ENCODE data around the gene UBXN6.
A peak's percentile ranks its signal among the peaks of the same experiment; 100 is the strongest.

Gene UBXN6, protein sequence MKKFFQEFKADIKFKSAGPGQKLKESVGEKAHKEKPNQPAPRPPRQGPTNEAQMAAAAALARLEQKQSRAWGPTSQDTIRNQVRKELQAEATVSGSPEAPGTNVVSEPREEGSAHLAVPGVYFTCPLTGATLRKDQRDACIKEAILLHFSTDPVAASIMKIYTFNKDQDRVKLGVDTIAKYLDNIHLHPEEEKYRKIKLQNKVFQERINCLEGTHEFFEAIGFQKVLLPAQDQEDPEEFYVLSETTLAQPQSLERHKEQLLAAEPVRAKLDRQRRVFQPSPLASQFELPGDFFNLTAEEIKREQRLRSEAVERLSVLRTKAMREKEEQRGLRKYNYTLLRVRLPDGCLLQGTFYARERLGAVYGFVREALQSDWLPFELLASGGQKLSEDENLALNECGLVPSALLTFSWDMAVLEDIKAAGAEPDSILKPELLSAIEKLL

GRCh38 chr19:4457654-4458395, at the start of gene UBXN6:
Gene UBXN6 (minus strand): TSS chr19:4457794. CDS start chr19:4457697, 97 bp downstream.
- DNase-seq = peak; percentile 99

- DNase-seq = no peak
Measured at GRCh38 chr19:4507150-4507452, 49.5 kb upstream of the UBXN6 start.

DNA sequence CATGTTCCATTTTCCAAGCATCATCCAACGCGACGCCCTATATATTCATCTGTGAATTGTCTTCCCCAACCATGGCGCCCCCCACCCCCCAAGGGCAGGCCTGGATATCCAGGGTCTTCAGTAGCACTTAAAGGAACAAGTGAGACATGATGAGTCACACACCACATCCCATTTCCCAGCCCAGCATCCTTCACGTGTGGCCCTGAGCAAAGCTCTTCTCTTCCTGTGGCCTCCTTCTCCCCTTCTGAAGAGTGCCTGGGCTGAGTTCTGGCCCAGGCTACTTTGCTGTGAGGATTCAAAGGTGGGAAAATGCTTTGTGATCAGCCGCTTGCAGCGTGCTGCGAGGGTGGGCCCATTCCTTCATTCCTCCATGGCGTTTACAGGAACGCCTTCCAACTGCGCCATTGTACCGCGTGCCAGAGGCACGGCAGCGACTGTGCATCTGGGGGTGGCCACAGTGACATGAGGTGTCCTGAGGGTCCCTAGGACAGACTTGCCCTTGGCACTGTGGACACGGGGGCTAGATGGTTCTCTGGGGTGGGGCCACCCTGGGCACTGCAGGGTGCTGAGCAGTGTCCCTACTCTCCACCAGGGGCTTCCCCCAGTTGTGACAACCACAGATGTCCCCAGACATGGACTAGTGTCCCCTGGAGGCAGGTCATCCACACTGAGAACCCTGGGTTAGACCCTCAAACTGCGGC, 49.0 kb upstream of the UBXN6 start:
- peak; percentile 28 for DNase-seq

- no peak for DNase-seq
Measured at GRCh38 chr19:4505570-4506448, 48.2 kb upstream of the UBXN6 start.

DNA sequence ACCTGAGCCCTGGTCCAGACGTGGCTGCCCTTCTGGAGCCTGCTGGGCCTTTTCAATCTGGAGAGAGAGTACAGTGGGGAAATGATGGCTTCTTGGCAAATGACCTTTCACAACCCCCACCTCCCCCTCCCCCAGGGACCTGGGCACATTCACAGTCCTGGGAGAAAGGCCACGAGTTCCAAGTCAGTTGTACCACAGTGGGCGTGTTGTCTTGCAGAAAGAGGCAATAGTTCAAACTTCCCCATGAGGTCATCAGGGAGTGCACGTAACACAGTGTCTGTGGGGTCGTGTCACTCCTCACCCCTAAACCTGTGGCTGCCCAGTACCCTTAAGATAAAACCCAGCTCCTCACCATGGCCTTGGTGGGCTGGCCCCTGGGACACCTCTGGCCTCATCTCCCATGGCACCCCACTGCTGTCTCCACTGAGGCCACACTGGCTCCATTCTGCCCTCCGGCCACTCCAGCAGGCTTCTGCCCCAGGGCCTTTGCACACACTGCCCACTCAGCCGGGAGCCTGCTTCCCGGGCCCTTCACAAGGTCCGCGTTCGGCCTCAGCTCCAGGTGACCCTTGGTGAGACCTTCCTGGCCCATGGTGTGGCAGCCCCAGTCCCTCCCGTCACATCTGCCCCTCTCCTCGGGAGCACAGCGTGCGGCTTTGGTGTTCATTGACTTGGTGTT, 47.4 kb upstream of the UBXN6 start:
- no peak for DNase-seq

GRCh38 chr19:4504297-4504701, 46.7 kb upstream of the UBXN6 start:
- no peak for DNase-seq

DNA sequence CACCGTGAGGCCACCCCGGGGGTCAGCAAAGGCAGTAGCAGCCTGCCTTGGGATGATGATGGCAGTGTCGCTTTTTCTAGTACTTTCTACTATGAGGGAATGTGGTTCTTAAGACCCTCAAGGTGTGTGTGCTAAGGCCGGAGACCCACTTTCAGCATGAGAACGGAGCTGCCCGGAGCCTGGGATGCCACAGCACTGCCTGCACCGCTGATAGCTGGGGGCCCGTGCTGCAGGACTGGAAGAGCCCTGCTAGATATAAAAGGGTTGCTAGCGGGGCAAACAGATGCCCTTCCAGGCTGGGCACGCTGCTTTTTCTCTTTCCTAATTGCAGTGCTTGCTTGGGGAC, 46.2 kb upstream of the UBXN6 start:
- no peak for DNase-seq

DNA sequence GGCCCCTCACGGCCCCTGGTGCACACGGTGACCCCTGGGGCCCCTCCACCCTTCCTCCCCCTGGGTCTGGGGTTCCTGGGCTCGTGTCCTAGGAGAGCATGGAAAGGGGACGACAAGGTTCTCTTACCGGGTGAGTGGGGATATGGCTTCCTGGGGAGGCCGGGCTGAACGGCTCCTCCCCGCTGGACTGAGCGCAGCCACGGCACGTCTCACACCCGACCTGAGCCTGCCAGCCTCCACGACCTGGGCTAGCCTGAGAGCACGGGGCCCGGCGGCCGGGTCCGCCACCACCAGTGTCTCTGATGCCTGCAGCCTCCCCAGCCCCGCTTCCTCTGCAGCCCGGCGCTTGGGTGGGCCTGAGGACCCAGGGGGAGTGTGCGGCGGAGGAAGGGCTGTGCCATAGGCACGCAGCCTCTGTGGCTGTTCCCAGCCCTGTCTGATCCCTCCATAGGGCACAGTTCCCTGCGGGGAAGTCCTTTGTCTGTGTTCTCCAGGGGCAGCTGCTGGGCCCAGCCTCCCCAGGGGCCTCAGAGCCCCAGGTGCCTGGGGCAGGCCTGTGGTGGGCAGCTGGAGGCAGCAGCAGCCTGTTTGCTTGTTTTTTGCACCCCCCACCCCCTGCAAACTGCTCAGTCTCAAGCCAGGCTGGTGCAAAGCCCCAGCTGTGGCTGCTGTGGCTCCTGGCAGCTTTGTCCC, 45.7 kb upstream of the UBXN6 start:
- DNase-seq = no peak

GRCh38 chr19:4502282-4503131, 44.9 kb upstream of the UBXN6 start:
- no peak for DNase-seq

GRCh38 chr19:4501691-4502090, 44.1 kb upstream of the UBXN6 start:
- DNase-seq = no peak

DNA sequence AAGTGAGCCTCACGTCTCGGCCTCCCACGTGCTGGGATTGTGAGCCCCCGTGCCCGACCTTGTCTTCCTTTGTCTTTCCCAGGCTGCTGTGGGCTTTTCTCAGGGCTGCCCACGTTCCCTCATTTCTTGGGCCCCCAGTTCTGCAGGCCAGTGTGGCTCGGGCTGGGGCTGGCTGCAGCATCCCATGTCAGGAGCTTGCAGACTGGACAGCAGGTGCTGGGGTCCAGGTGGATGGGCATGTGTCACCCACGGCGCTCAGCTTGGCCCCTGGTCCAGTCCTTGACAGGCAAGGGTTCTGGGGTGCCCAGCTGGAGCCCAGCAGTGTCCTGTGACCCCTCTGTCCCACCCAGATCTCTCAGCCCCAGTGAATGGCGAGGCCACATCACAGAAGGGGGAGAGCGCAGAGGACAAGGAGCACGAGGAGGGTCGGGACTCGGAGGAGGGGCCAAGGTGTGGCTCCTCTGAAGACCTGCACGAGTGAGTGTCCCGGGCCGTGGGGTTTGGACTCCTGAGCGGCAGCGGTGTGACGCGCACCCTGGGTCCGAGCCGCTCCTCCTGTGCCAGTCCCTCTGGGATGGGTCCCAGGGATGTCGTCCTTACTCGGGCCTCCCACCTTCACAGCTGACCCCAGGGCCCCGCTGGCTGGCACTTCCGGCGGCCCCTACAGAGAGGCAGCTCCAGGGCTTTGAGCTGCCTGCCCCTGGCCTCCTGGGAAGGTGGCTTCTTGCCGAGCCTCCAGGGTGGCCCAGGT, 43.4 kb upstream of the UBXN6 start:
- no peak for DNase-seq

DNA sequence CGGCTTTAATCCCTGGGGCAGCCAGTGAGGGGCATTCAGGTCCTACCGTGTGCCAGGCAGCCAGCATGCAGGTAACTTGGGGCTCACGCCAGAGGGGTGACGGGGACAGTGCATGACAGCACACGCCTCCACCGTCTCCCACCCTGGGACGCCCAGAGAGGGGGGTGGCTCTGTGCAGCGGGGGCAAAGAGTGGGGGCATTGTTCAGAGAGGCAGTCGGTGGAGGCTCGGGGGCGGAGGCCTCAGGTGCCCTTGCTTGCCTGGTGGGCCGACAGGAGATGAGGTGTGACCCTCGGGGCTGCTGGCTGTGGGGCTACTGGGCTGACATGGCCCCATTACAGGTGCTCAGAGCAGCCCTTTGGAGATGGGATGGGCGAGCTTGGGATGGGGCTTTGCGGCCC, 42.3 kb upstream of the UBXN6 start:
- no peak for DNase-seq

GRCh38 chr19:4499318-4499717, 41.7 kb upstream of the UBXN6 start:
- no peak for DNase-seq

- no peak for DNase-seq
Measured at GRCh38 chr19:4498694-4499093, 41.1 kb upstream of the UBXN6 start.

- no peak for DNase-seq
Measured at GRCh38 chr19:4497770-4498389, 40.3 kb upstream of the UBXN6 start.

DNA sequence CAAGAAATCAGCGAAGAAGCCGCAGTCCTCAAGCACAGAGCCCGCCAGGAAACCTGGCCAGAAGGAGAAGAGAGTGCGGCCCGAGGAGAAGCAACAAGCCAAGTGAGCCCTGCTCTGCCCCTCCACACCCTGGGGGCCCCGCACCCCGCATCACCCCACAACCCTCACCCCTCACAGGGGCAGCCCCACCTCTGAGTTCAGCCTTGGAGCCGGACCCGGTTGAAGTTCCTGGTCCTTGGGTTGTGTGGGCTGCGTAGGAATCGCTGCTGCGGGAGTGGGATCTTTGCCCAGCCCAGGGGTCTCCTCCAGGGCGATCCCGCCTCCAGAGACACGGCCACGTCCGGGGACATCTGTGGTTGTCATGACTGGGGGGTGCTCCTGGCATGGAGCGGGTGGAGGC, 38.7 kb upstream of the UBXN6 start:
- DNase-seq = no peak

DNA sequence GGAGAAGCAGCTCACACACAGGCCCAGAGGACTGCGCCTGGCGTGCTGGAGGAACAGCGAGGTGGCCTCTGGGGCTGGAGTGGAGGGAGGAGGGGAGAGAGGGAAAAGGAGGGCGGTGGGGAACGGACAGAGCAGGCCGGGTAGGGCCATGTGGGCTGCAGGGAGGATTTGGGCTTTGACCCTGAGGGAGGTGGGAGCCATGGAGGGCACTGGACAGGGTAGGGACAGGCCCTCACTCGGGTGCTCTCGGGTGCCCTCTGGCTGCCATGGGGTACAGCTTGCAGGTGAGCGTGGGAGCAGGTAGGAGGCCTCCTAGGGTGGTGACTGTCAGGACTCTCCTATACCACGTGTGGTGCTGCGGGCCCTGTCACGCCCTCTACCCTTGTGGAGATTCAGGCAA, 37.9 kb upstream of the UBXN6 start:
- no peak for DNase-seq

GRCh38 chr19:4494691-4495064, 37.1 kb upstream of the UBXN6 start:
- DNase-seq = no peak

DNA sequence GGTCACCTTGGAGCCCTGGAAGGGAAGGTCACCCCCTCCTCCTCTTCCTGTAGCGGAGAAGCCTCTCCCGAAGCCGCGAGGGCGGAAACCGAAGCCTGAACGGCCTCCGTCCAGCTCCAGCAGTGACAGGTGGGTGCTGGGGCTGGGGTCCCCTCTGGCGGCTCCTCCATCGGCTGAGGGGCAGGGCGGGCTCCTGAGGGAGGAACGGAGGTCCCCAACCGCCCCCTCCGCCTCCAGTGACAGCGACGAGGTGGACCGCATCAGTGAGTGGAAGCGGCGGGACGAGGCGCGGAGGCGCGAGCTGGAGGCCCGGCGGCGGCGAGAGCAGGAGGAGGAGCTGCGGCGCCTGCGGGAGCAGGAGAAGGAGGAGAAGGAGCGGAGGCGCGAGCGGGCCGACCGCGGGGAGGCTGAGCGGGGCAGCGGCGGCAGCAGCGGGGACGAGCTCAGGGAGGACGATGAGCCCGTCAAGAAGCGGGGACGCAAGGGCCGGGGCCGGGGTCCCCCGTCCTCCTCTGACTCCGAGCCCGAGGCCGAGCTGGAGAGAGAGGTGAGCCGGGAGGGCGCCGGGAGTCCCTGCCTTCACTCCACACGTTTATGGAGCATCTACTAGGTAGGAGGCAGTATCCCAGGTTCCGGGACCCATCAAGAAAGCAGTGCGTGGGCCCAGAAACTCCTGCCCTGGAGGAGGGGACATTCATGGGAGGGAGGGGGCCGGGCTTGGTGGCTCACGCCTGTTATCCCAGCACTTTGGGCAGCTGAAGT, 36.5 kb upstream of the UBXN6 start:
- no peak for DNase-seq
